Mammary epithelial cell (primary cell): ENCODE data around the gene STK32B.

Experiments
- CTCF ChIP-seq, 2 donors: IDR thresholded peaks in 1 of 2; conservative IDR thresholded peaks in 1 of 2; 2 replicates each; pipeline ENCODE4 v1.5.1; 2011 to 2012; ENCODE audit warnings: inconsistent platforms in 2 of 2, low read length in 2 of 2, mild to moderate bottlenecking in 2 of 2, control low read depth in 1 of 2, low read depth in 1 of 2; ENCODE audit not compliant: insufficient read depth in 1 of 2; ENCODE audit errors: extremely low read depth in 1 of 2
- EZH2 ChIP-seq: IDR thresholded peaks from 2 replicates; pipeline ENCODE4 v1.6.1; 2012; ENCODE audit warnings: low read length, inconsistent platforms, borderline replicate concordance

DNA sequence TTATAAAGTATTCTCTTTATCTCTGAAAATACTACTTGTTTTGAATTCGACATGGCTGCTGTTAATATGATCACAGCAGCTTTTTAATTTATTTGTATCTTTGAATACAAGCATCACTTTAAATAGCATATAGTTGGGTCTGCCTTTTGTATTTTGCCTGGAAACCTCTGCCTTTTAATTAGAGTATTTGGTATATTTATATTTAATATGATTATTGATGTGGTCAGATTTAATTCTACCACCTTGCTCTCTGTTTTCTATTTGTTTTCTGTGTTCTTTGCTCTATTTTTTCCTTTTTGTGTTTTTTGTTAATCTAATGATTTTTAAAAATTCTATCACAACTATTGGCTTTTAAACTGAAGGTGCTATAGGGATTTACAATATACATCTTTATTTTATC, 21.7 kb downstream of the STK32B start:
- TF ChIP-seq CTCF (conservative IDR thresholded peaks at IDR 0.05 in 1 of 2, IDR thresholded peaks at IDR 0.05 in 1 of 2; ENCODE audit: extremely low read depth in 1 of 2, insufficient read depth in 1 of 2, low read depth in 1 of 2, low read length in 2 of 2) (no peak), EZH2 (no peak)
